PC-9 (cell line): Measurements from ENCODE around the gene FAXDC2. TPM values are rescaled to one million over a fixed set of nuclear protein-coding genes. Genes with fewer than 3 reads are reported as not detected.

Experiments used
- BruUV-seq: library from RNA; stranded (reverse); fragments of 400-500 nt; replicated peaks from 2 replicates; lab custom pipeline; 2021; lab: Mats Ljungman, UMichigan
- CTCF ChIA-PET: fragments of 300-600 bp; sonication (Branson Sonifier 250); formaldehyde crosslinking; loops from one replicate; lab custom pipeline; 2022; ENCODE audit warnings: antibody characterized with exemption; lab: Charles Lee
- POLR2A ChIA-PET: fragments of 300-600 bp; sonication (Branson Sonifier 250); formaldehyde crosslinking; loops from one replicate; lab custom pipeline; 2022; ENCODE audit warnings: antibody characterized with exemption; ENCODE audit not compliant: unreplicated experiment; lab: Charles Lee
- DNase-seq, 2 experiments: peaks; one replicate each; pipeline versions ENCODE4 v3.0.0 to v3.0.0-alpha.2; 2015 to 2022; ENCODE audit warnings: mixed read lengths in 1 of 2
- H2AFZ ChIP-seq: fragments of 200-600 bp; sonication (generic); 2 replicates; pipeline ENCODE4 v1.8.1; 2017; ENCODE audit warnings: antibody characterized with exemption
- H3F3A ChIP-seq: fragments of 200-600 bp; sonication (generic); 2 replicates; pipeline ENCODE4 v1.8.1; 2017; ENCODE audit warnings: antibody characterized with exemption, mild to moderate bottlenecking, low read depth; ENCODE audit not compliant: insufficient read depth
- H3K27ac ChIP-seq: fragments of 200-600 bp; sonication (generic); 2 replicates; pipeline ENCODE4 v1.6.1; 2016; ENCODE audit warnings: mixed run types
- H3K27me3 ChIP-seq: fragments of 200-600 bp; sonication (generic); 2 replicates; pipeline ENCODE4 v1.6.1; 2016; ENCODE audit warnings: low read depth, mixed run types; ENCODE audit not compliant: insufficient read depth
- H3K36me3 ChIP-seq: fragments of 200-600 bp; sonication (generic); 2 replicates; pipeline ENCODE4 v1.6.1; 2016; ENCODE audit warnings: low read depth, mixed run types
- H3K4me1 ChIP-seq: fragments of 200-600 bp; sonication (generic); replicated peaks from 2 replicates; pipeline ENCODE4 v1.6.1; 2016; ENCODE audit warnings: mixed run types; ENCODE audit not compliant: insufficient read depth
- H3K4me2 ChIP-seq: fragments of 200-600 bp; sonication (generic); 2 replicates; pipeline ENCODE4 v1.6.1; 2017; ENCODE audit warnings: mixed run types
- H3K4me3 ChIP-seq: fragments of 200-600 bp; sonication (generic); 2 replicates; pipeline ENCODE4 v1.6.1; 2016; ENCODE audit warnings: mixed run types
- H3K79me2 ChIP-seq: fragments of 200-600 bp; sonication (generic); 2 replicates; pipeline ENCODE4 v1.6.1; 2017; ENCODE audit warnings: low read depth, mixed run types
- H3K9me2 ChIP-seq: fragments of 200-600 bp; sonication (generic); 2 replicates; pipeline ENCODE4 v1.8.1; 2017; ENCODE audit warnings: mild to moderate bottlenecking; ENCODE audit not compliant: insufficient read depth
- H3K9me3 ChIP-seq: fragments of 200-600 bp; sonication (generic); 2 replicates; pipeline ENCODE4 v1.8.1; 2016; ENCODE audit warnings: low read depth; ENCODE audit not compliant: insufficient read depth
- H4K20me1 ChIP-seq: fragments of 200-600 bp; sonication (generic); 2 replicates; pipeline ENCODE4 v1.8.1; 2017; ENCODE audit not compliant: insufficient read depth
- EZH2 ChIP-seq: fragments of 200-600 bp; sonication (generic); IDR thresholded peaks from 2 replicates; pipeline ENCODE4 v1.8.0; 2017; ENCODE audit warnings: antibody characterized with exemption, low read depth
- intact Hi-C: fragments of 100-400 bp; cut with micrococcal nuclease; formaldehyde crosslinking; loops from one replicate; pipeline ENCODE4 v1.10.0; 2022; ENCODE audit not compliant: unreplicated experiment
- total RNA-seq: library from RNA; stranded (reverse); gene quantifications from 2 replicates; pipeline ENCODE4 v1.2.3, GENCODE V29; 2021
- TF ChIP-seq, protein P1 (sequence below): fragments of 200-600 bp; sonication (generic); conservative IDR thresholded peaks from 2 replicates; pipeline ENCODE4 v1.6.1; 2017; ENCODE audit warnings: mixed run types, antibody characterized with exemption, mild to moderate bottlenecking, moderate library complexity

The FAXDC2 gene
- total RNA-seq, 1 experiment from 2014 or later: 0.70 TPM

- Histone ChIP-seq H3K4me3 (no peak overlapping the region), H3K79me2 (peaks cover 23% of the 10 kb centered on the region), H3K9me3 (no peaks in the 10 kb centered on the region), H3F3A (no peaks in the 10 kb centered on the region; the same call in 1 of the 2 replicates), H3K36me3 (peaks cover 55% of the 10 kb centered on the region), H3K27ac (no peak overlapping the region), H2AFZ (no peak overlapping the region), H3K9me2 (no peaks in the 10 kb centered on the region), H3K27me3 (no peaks in the 10 kb centered on the region), H3K4me2 (no peak overlapping the region), H3K4me1 (no peaks in the 10 kb centered on the region), H4K20me1 (peaks cover 27% of the 10 kb centered on the region; the same call in 1 of the 2 replicates)
- ChIA-PET POLR2A (interaction anchor here (0.5 kb wide), 1 partner anchor 50 kb away, joined by 3 read pairs; no protein-coding TSS in a partner anchor), CTCF (no interaction called here)
- TF ChIP-seq, protein P1, sequence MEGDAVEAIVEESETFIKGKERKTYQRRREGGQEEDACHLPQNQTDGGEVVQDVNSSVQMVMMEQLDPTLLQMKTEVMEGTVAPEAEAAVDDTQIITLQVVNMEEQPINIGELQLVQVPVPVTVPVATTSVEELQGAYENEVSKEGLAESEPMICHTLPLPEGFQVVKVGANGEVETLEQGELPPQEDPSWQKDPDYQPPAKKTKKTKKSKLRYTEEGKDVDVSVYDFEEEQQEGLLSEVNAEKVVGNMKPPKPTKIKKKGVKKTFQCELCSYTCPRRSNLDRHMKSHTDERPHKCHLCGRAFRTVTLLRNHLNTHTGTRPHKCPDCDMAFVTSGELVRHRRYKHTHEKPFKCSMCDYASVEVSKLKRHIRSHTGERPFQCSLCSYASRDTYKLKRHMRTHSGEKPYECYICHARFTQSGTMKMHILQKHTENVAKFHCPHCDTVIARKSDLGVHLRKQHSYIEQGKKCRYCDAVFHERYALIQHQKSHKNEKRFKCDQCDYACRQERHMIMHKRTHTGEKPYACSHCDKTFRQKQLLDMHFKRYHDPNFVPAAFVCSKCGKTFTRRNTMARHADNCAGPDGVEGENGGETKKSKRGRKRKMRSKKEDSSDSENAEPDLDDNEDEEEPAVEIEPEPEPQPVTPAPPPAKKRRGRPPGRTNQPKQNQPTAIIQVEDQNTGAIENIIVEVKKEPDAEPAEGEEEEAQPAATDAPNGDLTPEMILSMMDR: no peak
- no peak for TF ChIP-seq EZH2
- DNase-seq: no peak
- no TSS peak for BruUV-seq
- intact Hi-C loops: no loop called here
Observed at GRCh38 chr5:154866841-154867240, 16.4 kb upstream of the FAXDC2 start.

- DNase-seq: no peak
- peaks cover 35% of the 10 kb centered on the region; the same call in 1 of the 2 replicates for H4K20me1 ChIP-seq
- no peaks in the 10 kb centered on the region for H3K9me3 ChIP-seq
- TF ChIP-seq, protein P1: no peak
- TF ChIP-seq EZH2: no peak
- ChIA-PET CTCF (no interaction called here), POLR2A (no interaction called here)
- H3K79me2 ChIP-seq: peaks cover 35% of the 10 kb centered on the region
- no peak overlapping the region for H3K4me2 ChIP-seq
- H3K9me2 ChIP-seq: no peaks in the 10 kb centered on the region
- peaks cover 8% of the 10 kb centered on the region for H3K4me1 ChIP-seq
- intact Hi-C loops: no loop called here
- H3K36me3 ChIP-seq: peaks cover 48% of the 10 kb centered on the region
- no TSS peak for BruUV-seq
- H2AFZ ChIP-seq: no peak overlapping the region
- H3K27me3 ChIP-seq: no peaks in the 10 kb centered on the region
- no peaks in the 10 kb centered on the region for H3F3A ChIP-seq
- no peak overlapping the region for H3K4me3 ChIP-seq
- no peak overlapping the region for H3K27ac ChIP-seq
Observed at GRCh38 chr5:154865466-154866184, 15.2 kb upstream of the FAXDC2 start.

DNA sequence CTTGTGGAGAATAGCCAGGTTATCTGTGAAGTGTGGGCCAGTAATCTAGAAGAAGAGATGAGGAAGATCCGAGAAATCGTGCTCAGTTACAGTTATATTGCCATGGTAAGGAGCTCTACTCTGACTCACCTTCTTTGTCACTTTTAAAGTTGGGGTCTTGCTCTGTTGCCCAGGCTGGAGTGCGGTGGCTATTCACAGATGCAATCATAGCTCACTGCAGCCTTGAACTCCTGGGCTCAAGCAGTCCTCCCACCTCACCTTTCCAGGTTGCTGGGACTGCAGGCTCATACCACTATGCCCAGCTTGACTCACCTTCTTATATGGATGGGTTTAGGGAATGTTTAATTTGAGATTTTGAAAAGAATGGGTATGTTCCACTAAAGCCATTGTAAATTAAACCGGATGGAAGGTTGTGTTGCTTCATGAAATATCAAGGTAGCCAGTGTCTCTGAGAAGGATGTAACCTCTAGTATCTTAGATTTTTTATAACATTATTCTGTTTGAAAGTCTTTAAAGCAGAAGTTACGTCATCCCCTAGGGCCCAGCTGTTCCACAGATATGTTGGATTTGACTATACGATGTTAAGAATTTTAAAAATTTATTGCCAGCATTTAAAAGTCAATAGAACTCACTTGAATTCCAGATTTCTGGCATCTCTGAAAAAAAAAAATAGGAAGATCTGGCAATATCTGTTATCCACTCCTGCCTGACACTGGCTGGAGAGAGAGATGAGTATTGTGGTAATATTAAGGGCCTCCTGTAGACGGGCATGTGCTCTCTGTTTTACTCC, 13.1 kb upstream of the FAXDC2 start:
- CTCF ChIA-PET: no interaction called here
- intact Hi-C loops: no loop called here

More for the DNA sequence above, 13.1 kb upstream of the FAXDC2 start:
- Histone ChIP-seq H3K4me3 (no peak overlapping the region), H3F3A (peaks cover 13% of the 10 kb centered on the region), H3K79me2 (peaks cover 56% of the 10 kb centered on the region), H3K4me2 (no peak overlapping the region), H3K27ac (no peak overlapping the region), H4K20me1 (peaks cover 39% of the 10 kb centered on the region; the same call in 1 of the 2 replicates), H2AFZ (no peak overlapping the region), H3K4me1 (peaks cover 18% of the 10 kb centered on the region), H3K27me3 (no peaks in the 10 kb centered on the region), H3K9me3 (no peaks in the 10 kb centered on the region), H3K36me3 (peaks cover 42% of the 10 kb centered on the region), H3K9me2 (no peaks in the 10 kb centered on the region)
- no peak for DNase-seq
- POLR2A ChIA-PET: no interaction called here
- TF ChIP-seq, protein P1: no peak
- no peak for TF ChIP-seq EZH2
- no TSS peak for BruUV-seq
